HEK293 (cell line): Measurements from ENCODE around the gene GALNT9.

Experiments
- CTCF ChIA-PET: fragments of 350-600 bp; formaldehyde crosslinking; extraction: SDS; loops from one replicate; lab custom pipeline; 2021; ENCODE audit warnings: antibody characterized with exemption; lab: Yijun Ruan, JAX
- POLR2A ChIA-PET: fragments of 300-600 bp; formaldehyde crosslinking; extraction: SDS; loops from one replicate; lab custom pipeline; 2020; ENCODE audit warnings: antibody characterized with exemption, inconsistent platforms; lab: Yijun Ruan, JAX
- H3K27ac ChIP-seq: fragments of 200-500 bp; sonication (Bioruptor generic); 2 replicates; pipeline ENCODE4 v1.5.1; 2014; ENCODE audit warnings: low read depth, low read length, control low read depth, inconsistent platforms; ENCODE audit errors: extremely low read depth
- H3K36me3 ChIP-seq, 2 experiments: fragments of 200-500 bp in 1 of 2; sonication (Bioruptor generic) in 1 of 2; 1 replicate in 1 of 2; 2 replicates in 1 of 2; pipeline ENCODE4 v1.5.1; 2014 to 2017; ENCODE audit warnings: inconsistent platforms in 2 of 2, low read length in 2 of 2; ENCODE audit not compliant: control insufficient read depth in 2 of 2, insufficient read depth in 1 of 2
- H3K4me1 ChIP-seq: fragments of 200-500 bp; sonication (Bioruptor generic); 2 replicates; pipeline ENCODE4 v1.5.1; 2014; ENCODE audit warnings: mild to moderate bottlenecking, low read length, inconsistent platforms; ENCODE audit not compliant: control insufficient read depth, insufficient read depth
- H3K4me3 ChIP-seq: 2 replicates; pipeline ENCODE4 v1.5.1; 2011; ENCODE audit warnings: low read depth, mild to moderate bottlenecking, control low read depth, low read length, moderate library complexity
- H3K9me3 ChIP-seq: fragments of 200-500 bp; sonication (Bioruptor generic); 2 replicates; pipeline ENCODE4 v1.5.1; 2014; ENCODE audit warnings: low read depth, low read length, inconsistent platforms; ENCODE audit not compliant: control insufficient read depth, insufficient read depth
- BCL11A ChIP-seq: fragments of 450-650 bp; formaldehyde crosslinking; IDR thresholded peaks from 2 replicates; pipeline ENCODE4 v1.5.1; 2016; ENCODE audit warnings: low read depth, missing biosample characterization, missing genetic modification characterization
- EGR2 ChIP-seq: fragments of 450-650 bp; formaldehyde crosslinking; IDR thresholded peaks from 2 replicates; pipeline ENCODE4 v1.5.1; 2016; ENCODE audit warnings: low read depth, missing biosample characterization, missing genetic modification characterization
- GLI4 ChIP-seq: fragments of 450-650 bp; formaldehyde crosslinking; IDR thresholded peaks from 2 replicates; pipeline ENCODE4 v1.5.1; 2016; ENCODE audit warnings: missing biosample characterization, missing genetic modification characterization
- INSM2 ChIP-seq: fragments of 450-650 bp; formaldehyde crosslinking; IDR thresholded peaks from 2 replicates; pipeline ENCODE4 v1.5.1; 2016; ENCODE audit warnings: missing biosample characterization, missing genetic modification characterization
- KLF1 ChIP-seq: fragments of 450-650 bp; formaldehyde crosslinking; IDR thresholded peaks from 2 replicates; pipeline ENCODE4 v1.5.1; 2016; ENCODE audit warnings: missing biosample characterization, missing genetic modification characterization
- REPIN1 ChIP-seq: fragments of 450-650 bp; formaldehyde crosslinking; IDR thresholded peaks from 2 replicates; pipeline ENCODE4 v1.5.1; 2017; ENCODE audit warnings: missing biosample characterization, missing genetic modification characterization, low read depth
- ZBTB21 ChIP-seq: fragments of 450-650 bp; formaldehyde crosslinking; IDR thresholded peaks from 2 replicates; pipeline ENCODE4 v1.5.1; 2017; ENCODE audit warnings: missing biosample characterization, missing genetic modification characterization
- ZFP41 ChIP-seq: fragments of 450-650 bp; formaldehyde crosslinking; IDR thresholded peaks from 2 replicates; pipeline ENCODE4 v1.5.1; 2016; ENCODE audit warnings: missing biosample characterization, missing genetic modification characterization, borderline replicate concordance
- ZNF148 ChIP-seq: fragments of 450-650 bp; formaldehyde crosslinking; IDR thresholded peaks from 2 replicates; pipeline ENCODE4 v1.5.0; 2017; ENCODE audit warnings: missing biosample characterization, missing genetic modification characterization, borderline replicate concordance
- ZNF335 ChIP-seq: fragments of 450-650 bp; formaldehyde crosslinking; conservative IDR thresholded peaks from 2 replicates; pipeline ENCODE4 v1.5.1; 2016; ENCODE audit warnings: missing biosample characterization, missing genetic modification characterization
- ZNF404 ChIP-seq: fragments of 450-650 bp; formaldehyde crosslinking; IDR thresholded peaks from 2 replicates; pipeline ENCODE4 v1.5.1; 2017; ENCODE audit warnings: missing biosample characterization, missing genetic modification characterization
- ZNF48 ChIP-seq: fragments of 450-650 bp; formaldehyde crosslinking; IDR thresholded peaks from 2 replicates; pipeline ENCODE4 v1.5.1; 2016; ENCODE audit warnings: missing biosample characterization, missing genetic modification characterization
- ZNF544 ChIP-seq: fragments of 450-650 bp; formaldehyde crosslinking; IDR thresholded peaks from 2 replicates; pipeline ENCODE4 v1.5.0; 2017; ENCODE audit warnings: missing biosample characterization, missing genetic modification characterization
- ZNF623 ChIP-seq: fragments of 450-650 bp; formaldehyde crosslinking; IDR thresholded peaks from 2 replicates; pipeline ENCODE4 v1.5.1; 2016; ENCODE audit warnings: missing biosample characterization, missing genetic modification characterization
- ZNF843 ChIP-seq: fragments of 450-650 bp; formaldehyde crosslinking; IDR thresholded peaks from 2 replicates; pipeline ENCODE4 v1.5.1; 2016; ENCODE audit warnings: missing biosample characterization, missing genetic modification characterization
- ZSCAN18 ChIP-seq: fragments of 450-650 bp; formaldehyde crosslinking; IDR thresholded peaks from 2 replicates; pipeline ENCODE4 v1.5.1; 2016; ENCODE audit warnings: missing biosample characterization, missing genetic modification characterization

Gene GALNT9

GRCh38 chr12:132175496-132176384, 153.6 kb downstream of the GALNT9 start:
- CTCF ChIA-PET = no interaction called here
- no peak overlapping the region for H3K4me3 ChIP-seq
- no peak overlapping the region for H3K27ac ChIP-seq
- TF ChIP-seq BCL11A (tag by site-specific recombination) (no peak), KLF1 (tag by site-specific recombination) (peak; percentile 10; the same call in 1 of the 2 replicates), EGR2 (tag by site-specific recombination) (peak; percentile 15), ZBTB21 (tag by site-specific recombination) (no peak), ZFP41 (tag by site-specific recombination) (no peak), ZNF843 (tag by site-specific recombination) (no peak), ZNF335 (tag by site-specific recombination) (no peak), ZNF623 (tag by site-specific recombination) (no peak), ZNF544 (tag by site-specific recombination) (no peak), REPIN1 (tag by site-specific recombination) (no peak)
- no peaks in the 10 kb centered on the region for H3K9me3 ChIP-seq
- H3K4me1 ChIP-seq = no peaks in the 10 kb centered on the region; the same call in 1 of the 2 replicates
- no peaks in the 10 kb centered on the region for H3K36me3 ChIP-seq
- POLR2A ChIA-PET = no interaction called here

- TF ChIP-seq ZSCAN18 (tag by site-specific recombination) (no peak), GLI4 (tag by site-specific recombination) (no peak), ZNF48 (tag by site-specific recombination) (no peak), INSM2 (tag by site-specific recombination) (no peak), EGR2 (tag by site-specific recombination) (peak; percentile 36), ZNF404 (tag by site-specific recombination) (no peak), ZNF148 (no peak)
- ChIA-PET POLR2A (no interaction called here), CTCF (interaction anchor here (0.5 to 0.6 kb wide), 2 partner anchors 189 to 225 kb away, joined by 3 to 4 read pairs; partner anchors contain the start of gene EP400)
- no peaks in the 10 kb centered on the region for H3K36me3 ChIP-seq
- H3K4me1 ChIP-seq = peaks cover 3% of the 10 kb centered on the region; the same call in 1 of the 2 replicates
- H3K4me3 ChIP-seq = no peak overlapping the region
- H3K27ac ChIP-seq = no peak overlapping the region
- no peaks in the 10 kb centered on the region for H3K9me3 ChIP-seq
Observed at GRCh38 chr12:132174839-132175490, 154.4 kb downstream of the GALNT9 start.
